OCI-LY3 (cell line): ENCODE data around the gene LDLR.

ENCODE experiments used
- H2AFZ ChIP-seq: fragments of 200-600, 300-600 bp; shearing (Covaris generic); 2 replicates; pipeline ENCODE4 v1.6.0; 2014; ENCODE audit warnings: antibody characterized with exemption, low read depth, low read length
- H3K27ac ChIP-seq: fragments of 200-600, 300-600 bp; sonication (generic); 2 replicates; pipeline ENCODE4 v1.5.1; 2014; ENCODE audit warnings: mild to moderate bottlenecking, low read length, moderate library complexity, mixed read lengths
- H3K27me3 ChIP-seq: fragments of 200-600, 300-600 bp; sonication (generic); 2 replicates; pipeline ENCODE4 v1.6.1; 2014; ENCODE audit warnings: low read depth, low read length, mixed read lengths
- H3K36me3 ChIP-seq: fragments of 200-600, 300-600 bp; sonication (generic); replicated peaks from 2 replicates; pipeline ENCODE3; 2014; ENCODE audit warnings: low read depth, low read length, mixed read lengths
- H3K4me1 ChIP-seq: fragments of 300-600, 200-600 bp; sonication (generic); 2 replicates; pipeline ENCODE4 v1.6.1; 2014; ENCODE audit warnings: low read length, mixed read lengths
- H3K4me2 ChIP-seq: fragments of 200-600, 300-600 bp; sonication (generic); 2 replicates; pipeline ENCODE4 v1.6.1; 2014; ENCODE audit warnings: low read length, mixed read lengths
- H3K4me3 ChIP-seq: fragments of 300-600, 200-600 bp; sonication (generic); 2 replicates; pipeline ENCODE4 v1.5.1; 2014; ENCODE audit warnings: antibody characterized with exemption, mild to moderate bottlenecking, low read length, moderate library complexity
- H3K79me2 ChIP-seq: fragments of 300-600, 200-600 bp; shearing (Covaris generic); 2 replicates; pipeline ENCODE4 v1.6.1; 2014; ENCODE audit warnings: mild to moderate bottlenecking, low read length, mixed read lengths
- H3K9ac ChIP-seq: fragments of 300-600, 200-600 bp; shearing (Covaris generic); 2 replicates; pipeline ENCODE4 v1.6.0; 2014; ENCODE audit warnings: mild to moderate bottlenecking, low read length, moderate library complexity
- H3K9me3 ChIP-seq: fragments of 200-600, 300-600 bp; shearing (Covaris generic); 2 replicates; pipeline ENCODE4 v1.6.1; 2014; ENCODE audit warnings: low read length, mixed read lengths; ENCODE audit not compliant: insufficient read depth
- H4K20me1 ChIP-seq: fragments of 200-600, 300-600 bp; sonication (generic); 2 replicates; pipeline ENCODE4 v1.6.1; 2016; ENCODE audit warnings: low read length, mixed read lengths; ENCODE audit not compliant: insufficient read depth
- CTCF ChIP-seq: fragments of 200-600, 300-600 bp; sonication (generic); IDR thresholded peaks from 2 replicates; pipeline ENCODE4 v1.5.1; 2014; ENCODE audit warnings: antibody characterized with exemption, low read length, low read depth
- EZH2phosphoT487 ChIP-seq: fragments of 200-600 bp; shearing (Covaris generic); IDR thresholded peaks from 2 replicates; pipeline ENCODE4 v1.6.1; 2018; ENCODE audit warnings: antibody characterized with exemption, mixed run types, low read depth

Gene LDLR

GRCh38 chr19:11053817-11054195, 35.5 kb upstream of the LDLR start:
- H3K9me3 ChIP-seq = no peaks in the 10 kb centered on the region
- no peak overlapping the region for H3K27ac ChIP-seq
- no peak overlapping the region for H3K4me3 ChIP-seq
- peaks cover 54% of the 10 kb centered on the region for H3K36me3 ChIP-seq
- TF ChIP-seq CTCF (no peak), EZH2phosphoT487 (no peak)
- peaks cover 4% of the 10 kb centered on the region; the same call in 1 of the 2 replicates for H3K27me3 ChIP-seq
- H3K4me2 ChIP-seq = no peak overlapping the region
- H3K9ac ChIP-seq = no peak overlapping the region
- no peaks in the 10 kb centered on the region for H3K79me2 ChIP-seq
- peaks cover 61% of the 10 kb centered on the region for H4K20me1 ChIP-seq
- H2AFZ ChIP-seq = no peak overlapping the region
- peaks cover 9% of the 10 kb centered on the region for H3K4me1 ChIP-seq

GRCh38 chr19:11054200-11054599, 35.1 kb upstream of the LDLR start:
- peaks cover 59% of the 10 kb centered on the region for H4K20me1 ChIP-seq

GRCh38 chr19:11054628-11055027, 34.6 kb upstream of the LDLR start:
- TF ChIP-seq EZH2phosphoT487 (no peak), CTCF (no peak)

More at GRCh38 chr19:11054200-11054599, 35.1 kb upstream of the LDLR start:
- H3K36me3 ChIP-seq = peaks cover 54% of the 10 kb centered on the region
- no peak overlapping the region for H3K4me2 ChIP-seq
- TF ChIP-seq EZH2phosphoT487 (no peak), CTCF (no peak)
- H3K27ac ChIP-seq = no peak overlapping the region
- H3K79me2 ChIP-seq = no peaks in the 10 kb centered on the region
- H3K9ac ChIP-seq = no peak overlapping the region
- H3K4me1 ChIP-seq = peaks cover 5% of the 10 kb centered on the region
- H2AFZ ChIP-seq = no peak overlapping the region
- peaks cover 4% of the 10 kb centered on the region; the same call in 1 of the 2 replicates for H3K27me3 ChIP-seq
- no peaks in the 10 kb centered on the region for H3K9me3 ChIP-seq
- no peak overlapping the region for H3K4me3 ChIP-seq

GRCh38 chr19:11058246-11059030, 30.8 kb upstream of the LDLR start:
- H3K79me2 ChIP-seq = no peaks in the 10 kb centered on the region
- H3K36me3 ChIP-seq = peaks cover 52% of the 10 kb centered on the region
- peaks cover 41% of the 10 kb centered on the region for H4K20me1 ChIP-seq
- no peak overlapping the region for H2AFZ ChIP-seq
- no peak overlapping the region for H3K27ac ChIP-seq
- H3K4me3 ChIP-seq = no peak overlapping the region
- no peaks in the 10 kb centered on the region for H3K4me1 ChIP-seq
- no peak overlapping the region for H3K9ac ChIP-seq
- no peaks in the 10 kb centered on the region for H3K27me3 ChIP-seq
- TF ChIP-seq CTCF (no peak), EZH2phosphoT487 (no peak)
- H3K4me2 ChIP-seq = no peak overlapping the region
- H3K9me3 ChIP-seq = no peaks in the 10 kb centered on the region

More at GRCh38 chr19:11054628-11055027, 34.6 kb upstream of the LDLR start:
- Histone ChIP-seq H3K4me3 (no peak overlapping the region), H3K9ac (no peak overlapping the region), H3K27me3 (peaks cover 4% of the 10 kb centered on the region; the same call in 1 of the 2 replicates), H4K20me1 (peaks cover 59% of the 10 kb centered on the region), H3K79me2 (no peaks in the 10 kb centered on the region), H2AFZ (no peak overlapping the region), H3K4me2 (no peak overlapping the region), H3K36me3 (peaks cover 54% of the 10 kb centered on the region), H3K9me3 (no peaks in the 10 kb centered on the region), H3K27ac (no peak overlapping the region), H3K4me1 (peaks cover 1% of the 10 kb centered on the region)
